Progenitor cell of endocrine pancreas (in vitro differentiated cells): ENCODE measurements around the gene RBM10. TPM values are rescaled to one million over a fixed set of nuclear protein-coding genes. Genes with fewer than 3 reads are reported as not detected.

Source experiments
- DNase-seq: peaks from one replicate; pipeline ENCODE4 v3.0.0; 2021; ENCODE audit warnings: low spot score; ENCODE audit not compliant: unreplicated experiment
- H3K27ac Mint-ChIP-seq: 2 replicates; pipeline ENCODE4 v1.8.0; 2021; ENCODE audit warnings: mild to moderate bottlenecking, moderate library complexity, mixed read lengths
- H3K27me3 Mint-ChIP-seq: 2 replicates; pipeline ENCODE4 v1.8.0; 2021; ENCODE audit warnings: mixed read lengths
- H3K36me3 Mint-ChIP-seq: 2 replicates; pipeline ENCODE4 v1.8.0; 2022; ENCODE audit warnings: mixed read lengths; ENCODE audit not compliant: insufficient read depth
- H3K4me1 Mint-ChIP-seq: 2 replicates; pipeline ENCODE4 v1.8.0; 2021; ENCODE audit warnings: low read depth, mixed read lengths
- H3K4me3 Mint-ChIP-seq: 2 replicates; pipeline ENCODE4 v1.8.0; 2021; ENCODE audit warnings: low read depth, mild to moderate bottlenecking, moderate library complexity, mixed read lengths
- H3K9me3 Mint-ChIP-seq: 2 replicates; pipeline ENCODE4 v1.8.0; 2021; ENCODE audit warnings: low read depth, mixed read lengths
- total RNA-seq: library from RNA; stranded (reverse); gene quantifications from 2 replicates; pipeline ENCODE4 v1.2.1, GENCODE V29; 2021
- TF ChIP-seq, protein P1 (sequence below): fragments of 200-600 bp; sonication (generic); IDR thresholded peaks from one replicate; pipeline ENCODE4 v1.5.0; 2021; ENCODE audit warnings: antibody characterized with exemption, mild to moderate bottlenecking; ENCODE audit not compliant: unreplicated experiment

Gene RBM10
- total RNA-seq, 1 donor from 2014 or later, result 68.2 TPM

DNA sequence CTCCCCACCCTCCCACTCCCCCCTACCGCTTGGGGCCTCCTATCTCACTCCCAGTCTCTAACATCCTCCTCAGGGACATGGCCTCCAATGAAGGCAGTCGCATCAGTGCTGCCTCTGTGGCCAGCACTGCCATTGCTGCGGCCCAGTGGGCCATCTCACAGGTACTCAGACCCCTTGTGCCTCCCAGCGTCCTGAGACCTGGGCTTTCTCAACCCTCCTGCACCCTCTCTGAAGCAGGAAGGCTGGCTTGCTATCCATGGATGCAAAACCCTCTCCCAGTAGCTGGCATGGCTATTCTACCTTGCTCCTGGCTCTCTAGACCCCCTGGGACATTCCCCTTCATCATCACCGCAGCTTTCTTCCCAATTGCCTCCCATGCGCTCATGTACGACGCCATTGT is 35.3 kb downstream of the RBM10 start:
- Mint-ChIP-seq H3K4me3 (no peak overlapping the region), H3K27ac (no peak overlapping the region), H3K36me3 (peaks cover 16% of the 10 kb centered on the region), H3K4me1 (no peaks in the 10 kb centered on the region), H3K27me3 (no peaks in the 10 kb centered on the region), H3K9me3 (peaks cover 12% of the 10 kb centered on the region)
- TF ChIP-seq, protein P1, sequence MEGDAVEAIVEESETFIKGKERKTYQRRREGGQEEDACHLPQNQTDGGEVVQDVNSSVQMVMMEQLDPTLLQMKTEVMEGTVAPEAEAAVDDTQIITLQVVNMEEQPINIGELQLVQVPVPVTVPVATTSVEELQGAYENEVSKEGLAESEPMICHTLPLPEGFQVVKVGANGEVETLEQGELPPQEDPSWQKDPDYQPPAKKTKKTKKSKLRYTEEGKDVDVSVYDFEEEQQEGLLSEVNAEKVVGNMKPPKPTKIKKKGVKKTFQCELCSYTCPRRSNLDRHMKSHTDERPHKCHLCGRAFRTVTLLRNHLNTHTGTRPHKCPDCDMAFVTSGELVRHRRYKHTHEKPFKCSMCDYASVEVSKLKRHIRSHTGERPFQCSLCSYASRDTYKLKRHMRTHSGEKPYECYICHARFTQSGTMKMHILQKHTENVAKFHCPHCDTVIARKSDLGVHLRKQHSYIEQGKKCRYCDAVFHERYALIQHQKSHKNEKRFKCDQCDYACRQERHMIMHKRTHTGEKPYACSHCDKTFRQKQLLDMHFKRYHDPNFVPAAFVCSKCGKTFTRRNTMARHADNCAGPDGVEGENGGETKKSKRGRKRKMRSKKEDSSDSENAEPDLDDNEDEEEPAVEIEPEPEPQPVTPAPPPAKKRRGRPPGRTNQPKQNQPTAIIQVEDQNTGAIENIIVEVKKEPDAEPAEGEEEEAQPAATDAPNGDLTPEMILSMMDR, result no peak
- DNase-seq, result no peak

DNA sequence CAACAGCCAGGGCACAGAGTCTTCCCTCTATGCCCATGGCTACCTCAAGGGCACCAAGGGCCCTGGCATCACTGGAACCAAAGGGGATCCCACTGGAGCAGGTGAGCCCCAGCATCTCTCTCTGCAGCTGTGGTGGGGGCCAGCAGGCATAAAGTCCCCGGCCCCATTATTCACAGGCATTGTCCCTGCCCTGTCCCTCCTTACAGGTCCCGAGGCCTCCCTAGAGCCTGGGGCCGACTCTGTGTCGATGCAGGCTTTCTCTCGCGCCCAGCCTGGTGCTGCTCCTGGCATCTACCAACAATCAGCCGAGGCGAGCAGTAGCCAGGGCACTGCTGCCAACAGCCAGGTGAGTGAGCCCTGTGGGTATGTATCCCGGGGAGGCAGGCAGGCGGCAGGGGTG is 36.3 kb downstream of the RBM10 start:
- H3K4me1 Mint-ChIP-seq, result no peaks in the 10 kb centered on the region
- H3K27me3 Mint-ChIP-seq, result no peaks in the 10 kb centered on the region
- H3K27ac Mint-ChIP-seq, result no peak overlapping the region
- DNase-seq, result no peak
- peaks cover 11% of the 10 kb centered on the region for H3K9me3 Mint-ChIP-seq
- H3K4me3 Mint-ChIP-seq, result no peak overlapping the region
- peaks cover 15% of the 10 kb centered on the region for H3K36me3 Mint-ChIP-seq
- TF ChIP-seq, protein P1, result no peak

DNA sequence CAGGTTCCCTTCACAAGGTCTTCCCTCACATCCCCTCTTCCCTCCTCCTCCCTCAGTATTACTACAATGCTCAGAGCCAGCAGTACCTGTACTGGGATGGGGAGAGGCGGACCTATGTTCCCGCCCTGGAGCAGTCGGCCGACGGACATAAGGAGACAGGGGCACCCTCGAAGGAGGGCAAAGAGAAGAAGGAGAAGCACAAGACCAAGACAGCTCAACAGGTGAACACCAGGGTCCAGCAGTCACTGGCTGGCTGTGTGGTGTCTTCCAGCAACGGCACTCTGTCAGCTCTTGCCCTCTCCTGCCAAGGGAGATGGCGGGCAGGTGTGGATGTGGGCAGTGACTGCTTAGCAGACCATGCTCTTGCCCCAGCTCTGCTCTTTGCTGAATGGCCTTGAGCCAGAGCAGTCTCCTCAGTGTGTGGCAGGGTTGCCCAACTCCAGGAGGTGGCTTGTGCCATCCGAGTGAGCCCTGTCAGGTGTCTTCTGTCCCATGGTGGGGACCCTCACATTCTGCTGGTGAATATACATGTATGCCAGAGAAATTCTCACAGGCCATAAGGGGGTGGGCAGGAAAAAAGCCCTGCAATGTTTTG is 37.2 kb downstream of the RBM10 start:
- Mint-ChIP-seq H3K27ac (no peak overlapping the region), H3K27me3 (no peaks in the 10 kb centered on the region), H3K4me3 (no peak overlapping the region), H3K9me3 (peaks cover 5% of the 10 kb centered on the region), H3K4me1 (no peaks in the 10 kb centered on the region), H3K36me3 (peaks cover 12% of the 10 kb centered on the region)
- no peak for DNase-seq
- TF ChIP-seq, protein P1, result no peak

DNA sequence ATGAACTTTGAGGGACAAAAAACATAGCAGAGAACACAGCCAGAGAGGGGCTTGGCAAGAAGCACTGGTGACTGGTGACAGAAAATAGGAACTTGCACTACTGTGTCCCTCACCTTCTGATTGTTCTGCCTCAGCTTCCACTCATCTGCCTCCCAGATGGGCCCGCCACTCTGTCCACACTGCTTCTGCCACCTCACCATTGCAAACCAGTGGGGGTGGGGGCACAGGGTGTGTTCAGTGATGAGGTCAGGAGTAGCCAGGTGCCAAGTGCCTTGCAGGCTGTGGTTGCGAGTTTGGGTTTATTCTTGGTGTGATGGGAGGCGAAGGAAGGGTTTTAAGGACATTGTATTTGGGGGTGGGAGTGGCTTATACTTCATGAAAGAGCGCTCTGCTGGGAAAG is 39.5 kb downstream of the RBM10 start:
- no peaks in the 10 kb centered on the region for H3K4me1 Mint-ChIP-seq
- H3K9me3 Mint-ChIP-seq, result peaks cover 2% of the 10 kb centered on the region
- TF ChIP-seq, protein P1, result no peak
- H3K27me3 Mint-ChIP-seq, result no peaks in the 10 kb centered on the region
- no peak for DNase-seq
- no peak overlapping the region for H3K4me3 Mint-ChIP-seq
- H3K27ac Mint-ChIP-seq, result no peak overlapping the region
- peaks cover 7% of the 10 kb centered on the region for H3K36me3 Mint-ChIP-seq

DNA sequence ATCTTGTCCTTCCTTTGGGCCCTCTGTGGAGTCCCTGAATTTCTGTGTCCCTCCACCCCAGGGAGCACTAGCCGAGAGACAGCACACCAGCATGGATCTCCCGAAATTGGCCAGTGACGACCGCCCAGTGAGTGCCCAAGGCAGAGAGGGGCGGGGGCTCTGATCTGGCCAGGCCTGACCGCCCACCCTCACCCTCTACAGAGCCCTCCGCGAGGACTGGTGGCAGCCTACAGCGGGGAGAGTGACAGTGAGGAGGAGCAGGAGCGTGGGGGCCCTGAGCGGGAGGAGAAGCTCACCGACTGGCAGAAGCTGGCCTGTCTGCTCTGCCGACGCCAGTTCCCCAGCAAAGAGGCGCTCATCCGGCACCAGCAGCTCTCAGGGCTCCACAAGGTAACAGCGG is 40.2 kb downstream of the RBM10 start:
- TF ChIP-seq, protein P1, result no peak
- H3K27ac Mint-ChIP-seq, result no peak overlapping the region
- H3K36me3 Mint-ChIP-seq, result peaks cover 7% of the 10 kb centered on the region
- H3K4me3 Mint-ChIP-seq, result no peak overlapping the region
- peaks cover 2% of the 10 kb centered on the region for H3K9me3 Mint-ChIP-seq
- no peak for DNase-seq
- H3K27me3 Mint-ChIP-seq, result no peaks in the 10 kb centered on the region
- no peaks in the 10 kb centered on the region for H3K4me1 Mint-ChIP-seq
